HepG2 (cell line): ENCODE results near the gene MBTD1.

Source experiments
- ARHGAP35 ChIP-seq: sonication (generic); formaldehyde crosslinking; IDR thresholded peaks from 2 replicates; pipeline ENCODE4 v1.9.0; 2022; ENCODE audit warnings: mild to moderate bottlenecking, inconsistent platforms, moderate library complexity, missing genetic modification reagents, borderline replicate concordance
- ATF2 ChIP-seq: sonication (generic); formaldehyde crosslinking; IDR thresholded peaks from 2 replicates; pipeline ENCODE4 v1.4.0; 2020; ENCODE audit warnings: missing genetic modification reagents
- ATF4 ChIP-seq, 2 experiments: fragments of 450-650 bp in 1 of 2; sonication (generic) in 1 of 2; formaldehyde crosslinking; IDR thresholded peaks; 2 replicates each; pipeline versions ENCODE4 v1.5.0 to v1.8.0; 2020 to 2022; ENCODE audit warnings: mild to moderate bottlenecking in 1 of 2, missing genetic modification reagents in 1 of 2
- KDM4B ChIP-seq: sonication (generic); formaldehyde crosslinking; IDR thresholded peaks from 2 replicates; pipeline ENCODE4 v1.4.0; 2020; ENCODE audit warnings: missing genetic modification reagents
- MAFK ChIP-seq, 2 experiments: IDR thresholded peaks in 1 of 2; conservative IDR thresholded peaks in 1 of 2; 2 replicates each; pipeline ENCODE4 v1.6.1; 2011; ENCODE audit warnings: improper control_type of control experiment in 2 of 2, low read length in 2 of 2
- NR2C2 ChIP-seq: sonication (generic); formaldehyde crosslinking; IDR thresholded peaks from 2 replicates; pipeline ENCODE4 v1.4.0; 2020; ENCODE audit warnings: missing genetic modification reagents, mild to moderate bottlenecking, moderate library complexity, borderline replicate concordance
- POLR2AphosphoS5 ChIP-seq: IDR thresholded peaks from 2 replicates; pipeline ENCODE4 v1.6.1; 2012; ENCODE audit warnings: low read depth, low read length
- REST ChIP-seq, 2 experiments: IDR thresholded peaks; 2 replicates each; pipeline ENCODE4 v1.6.1; 2011 to 2012; ENCODE audit warnings: low read length in 2 of 2, borderline replicate concordance in 1 of 2, low read depth in 1 of 2, mild to moderate bottlenecking in 1 of 2, moderate library complexity in 1 of 2
- ZNF468 ChIP-seq: sonication (generic); formaldehyde crosslinking; IDR thresholded peaks from 2 replicates; pipeline ENCODE4 v1.8.0; 2022; ENCODE audit warnings: mild to moderate bottlenecking, moderate library complexity, missing genetic modification reagents
- ZNF547 ChIP-seq: sonication (generic); formaldehyde crosslinking; IDR thresholded peaks from 2 replicates; pipeline ENCODE4 v1.5.1; 2020; ENCODE audit warnings: mild to moderate bottlenecking, missing genetic modification reagents
- ZNF619 ChIP-seq: sonication (generic); formaldehyde crosslinking; IDR thresholded peaks from 2 replicates; pipeline ENCODE4 v1.4.0; 2020; ENCODE audit warnings: mild to moderate bottlenecking, missing genetic modification reagents

GRCh38 chr17:51214920-51215319 is 44.9 kb downstream of the MBTD1 start:
- TF ChIP-seq ATF4 (CRISPR knock-in tag; IDR thresholded peaks at IDR 0.05), result no peak
- TF ChIP-seq KDM4B (CRISPR knock-in tag), result no peak
- TF ChIP-seq ZNF619 (CRISPR knock-in tag), result no peak
- no peak for TF ChIP-seq NR2C2 (CRISPR knock-in tag)
- TF ChIP-seq MAFK (conservative IDR thresholded peaks at IDR 0.05 in 1 of 2, IDR thresholded peaks at IDR 0.05 in 1 of 2; ENCODE audit: low read length in 2 of 2), result no peak
- no peak for TF ChIP-seq ARHGAP35 (CRISPR knock-in tag)
- no peak for TF ChIP-seq POLR2AphosphoS5
- TF ChIP-seq ZNF547 (CRISPR knock-in tag), result no peak
- TF ChIP-seq ATF2 (CRISPR knock-in tag), result no peak
- no peak for TF ChIP-seq ZNF468
- TF ChIP-seq REST (IDR thresholded peaks at IDR 0.05; ENCODE audit: borderline replicate concordance in 1 of 2, low read depth in 1 of 2, low read length in 2 of 2), result no peak
